MM.1S (cell line): ENCODE data around the gene ADGRL3.

Experiments
- EZH2 ChIP-seq: fragments of 300-600 bp; sonication (generic); optimal IDR thresholded peaks from 2 replicates; pipeline ENCODE3; 2017; ENCODE audit warnings: low read depth, mild to moderate bottlenecking, antibody characterized with exemption, low read length, mixed read lengths
- EZH2phosphoT487 ChIP-seq: fragments of 300-600 bp; sonication (generic); IDR thresholded peaks from 2 replicates; pipeline ENCODE4 v1.6.1; 2018; ENCODE audit warnings: antibody characterized with exemption, low read length
- TF ChIP-seq, protein P1 (sequence below): fragments of 300-600 bp; sonication (generic); IDR thresholded peaks from 2 replicates; pipeline ENCODE4 v1.5.1; 2016; ENCODE audit warnings: antibody characterized with exemption, low read length, mixed read lengths

- TF ChIP-seq, protein P1, sequence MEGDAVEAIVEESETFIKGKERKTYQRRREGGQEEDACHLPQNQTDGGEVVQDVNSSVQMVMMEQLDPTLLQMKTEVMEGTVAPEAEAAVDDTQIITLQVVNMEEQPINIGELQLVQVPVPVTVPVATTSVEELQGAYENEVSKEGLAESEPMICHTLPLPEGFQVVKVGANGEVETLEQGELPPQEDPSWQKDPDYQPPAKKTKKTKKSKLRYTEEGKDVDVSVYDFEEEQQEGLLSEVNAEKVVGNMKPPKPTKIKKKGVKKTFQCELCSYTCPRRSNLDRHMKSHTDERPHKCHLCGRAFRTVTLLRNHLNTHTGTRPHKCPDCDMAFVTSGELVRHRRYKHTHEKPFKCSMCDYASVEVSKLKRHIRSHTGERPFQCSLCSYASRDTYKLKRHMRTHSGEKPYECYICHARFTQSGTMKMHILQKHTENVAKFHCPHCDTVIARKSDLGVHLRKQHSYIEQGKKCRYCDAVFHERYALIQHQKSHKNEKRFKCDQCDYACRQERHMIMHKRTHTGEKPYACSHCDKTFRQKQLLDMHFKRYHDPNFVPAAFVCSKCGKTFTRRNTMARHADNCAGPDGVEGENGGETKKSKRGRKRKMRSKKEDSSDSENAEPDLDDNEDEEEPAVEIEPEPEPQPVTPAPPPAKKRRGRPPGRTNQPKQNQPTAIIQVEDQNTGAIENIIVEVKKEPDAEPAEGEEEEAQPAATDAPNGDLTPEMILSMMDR = no peak
- no peak for TF ChIP-seq EZH2phosphoT487
- no peak for TF ChIP-seq EZH2
Measured at GRCh38 chr4:61220556-61220955, 20.4 kb downstream of the ADGRL3 start.
